ENCODE results near the gene YPEL3.

The YPEL3 gene, protein sequence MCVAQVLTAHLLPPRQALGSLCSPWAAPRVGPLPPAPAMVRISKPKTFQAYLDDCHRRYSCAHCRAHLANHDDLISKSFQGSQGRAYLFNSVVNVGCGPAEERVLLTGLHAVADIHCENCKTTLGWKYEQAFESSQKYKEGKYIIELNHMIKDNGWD

DNA sequence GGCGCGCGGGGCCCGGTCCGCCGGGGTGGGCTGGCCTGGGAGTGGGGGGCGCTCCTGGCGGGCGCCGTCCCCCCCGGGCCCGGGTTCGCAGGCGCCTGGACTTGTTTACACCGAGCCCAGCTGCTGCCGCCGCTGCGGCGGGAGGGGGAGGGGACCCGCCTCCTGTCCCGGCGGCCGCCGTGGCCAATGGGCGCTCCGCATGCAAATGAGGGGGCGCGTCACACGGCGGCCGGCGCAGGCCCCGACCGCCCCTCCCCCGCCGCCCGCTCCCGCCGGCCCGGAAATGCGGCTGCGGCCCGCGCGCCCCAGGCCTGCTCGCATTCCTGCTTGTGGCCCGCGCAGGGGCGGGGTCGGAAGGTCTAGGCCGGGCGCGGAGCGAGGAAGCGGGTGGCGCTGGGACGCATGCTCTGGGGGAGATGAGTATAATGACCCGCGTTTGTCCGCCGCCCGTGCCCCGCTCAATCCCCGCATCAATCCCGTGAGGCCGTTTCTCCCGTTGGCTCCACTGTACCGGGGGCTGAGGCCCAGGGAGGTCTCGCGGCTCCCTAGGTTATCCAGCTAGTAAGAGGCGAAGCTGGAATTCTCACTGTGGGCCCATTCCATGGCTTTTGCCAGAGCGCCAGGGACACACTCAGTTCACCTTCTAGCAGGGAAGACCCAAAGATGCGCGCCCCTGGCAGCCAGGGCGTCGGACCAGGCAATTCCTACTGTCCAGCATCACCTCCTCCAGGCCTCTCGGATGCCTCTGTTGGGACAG is at the start of gene YPEL3:
Gene YPEL3, minus strand, starts transcription at position 109 of the 757 bp plus-strand sequence. CDS start 731 bp downstream, outside the sequence.
- no peak for TF ChIP-seq EZH2 (IDR thresholded peaks at IDR 0.05; ENCODE audit: borderline replicate concordance, low read length)
- TF ChIP-seq, protein P1, sequence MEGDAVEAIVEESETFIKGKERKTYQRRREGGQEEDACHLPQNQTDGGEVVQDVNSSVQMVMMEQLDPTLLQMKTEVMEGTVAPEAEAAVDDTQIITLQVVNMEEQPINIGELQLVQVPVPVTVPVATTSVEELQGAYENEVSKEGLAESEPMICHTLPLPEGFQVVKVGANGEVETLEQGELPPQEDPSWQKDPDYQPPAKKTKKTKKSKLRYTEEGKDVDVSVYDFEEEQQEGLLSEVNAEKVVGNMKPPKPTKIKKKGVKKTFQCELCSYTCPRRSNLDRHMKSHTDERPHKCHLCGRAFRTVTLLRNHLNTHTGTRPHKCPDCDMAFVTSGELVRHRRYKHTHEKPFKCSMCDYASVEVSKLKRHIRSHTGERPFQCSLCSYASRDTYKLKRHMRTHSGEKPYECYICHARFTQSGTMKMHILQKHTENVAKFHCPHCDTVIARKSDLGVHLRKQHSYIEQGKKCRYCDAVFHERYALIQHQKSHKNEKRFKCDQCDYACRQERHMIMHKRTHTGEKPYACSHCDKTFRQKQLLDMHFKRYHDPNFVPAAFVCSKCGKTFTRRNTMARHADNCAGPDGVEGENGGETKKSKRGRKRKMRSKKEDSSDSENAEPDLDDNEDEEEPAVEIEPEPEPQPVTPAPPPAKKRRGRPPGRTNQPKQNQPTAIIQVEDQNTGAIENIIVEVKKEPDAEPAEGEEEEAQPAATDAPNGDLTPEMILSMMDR (IDR thresholded peaks at IDR 0.05; ENCODE audit: low read length) = no peak
- Histone ChIP-seq H3K4me3 (ENCODE audit: low read depth, low read length, poor library complexity, severe bottlenecking) (peak within 1 kb of the TSS; percentile 78), H3K27ac (ENCODE audit: low read depth, low read length, poor library complexity, severe bottlenecking) (peak within 1 kb of the TSS; percentile 88), H3K36me3 (ENCODE audit: insufficient read depth, low read length) (peaks cover 17% of the 10 kb centered on the region; the same call in 1 of the 2 replicates), H3F3A (ENCODE audit: insufficient read depth, low read length) (no peaks in the 10 kb centered on the region; the same call in 1 of the 2 replicates), H2AFZ (ENCODE audit: low read length) (peak within 1 kb of the TSS; percentile 90; the same call in 1 of the 2 replicates), H3K79me2 (ENCODE audit: insufficient read depth, low read length) (no peaks in the 10 kb centered on the region), H3K9me2 (ENCODE audit: low read depth, low read length) (no peaks in the 10 kb centered on the region), H3K9ac (ENCODE audit: low read length) (peak within 1 kb of the TSS; percentile 90), H3K9me3 (ENCODE audit: low read length) (peaks cover 22% of the 10 kb centered on the region), H3K27me3 (ENCODE audit: insufficient read depth, low read length) (no peaks in the 10 kb centered on the region), H4K20me1 (ENCODE audit: insufficient read depth, low read length) (no peaks in the 10 kb centered on the region), H3K4me2 (ENCODE audit: low read length) (peak within 1 kb of the TSS; percentile 99), H3K4me1 (ENCODE audit: insufficient read depth, low read length, severe bottlenecking) (peaks cover 46% of the 10 kb centered on the region)

DNA sequence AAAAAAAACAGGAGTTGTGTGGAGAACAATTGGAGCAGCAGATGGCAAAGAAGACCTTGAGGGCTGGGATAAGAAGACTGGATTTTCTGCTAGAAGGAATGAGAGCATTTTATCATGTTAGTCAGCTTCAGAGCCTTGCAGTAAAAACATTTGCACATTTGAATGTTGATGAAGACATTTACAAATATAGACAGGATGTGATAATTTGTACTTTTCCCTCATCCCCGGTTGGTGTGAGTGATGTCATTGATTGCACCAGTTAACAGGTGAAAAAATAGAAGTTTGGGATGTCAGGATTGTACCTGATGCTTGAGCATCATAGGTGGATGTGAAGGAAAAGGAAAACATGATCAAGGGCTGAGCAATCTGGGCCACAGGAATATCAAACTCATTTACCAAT is 49.6 kb upstream of the YPEL3 start:
- H3K4me1 ChIP-seq (ENCODE audit: insufficient read depth, low read length, severe bottlenecking) = no peaks in the 10 kb centered on the region
- H3K27ac ChIP-seq (ENCODE audit: low read depth, low read length, poor library complexity, severe bottlenecking) = no peak overlapping the region
- no peak overlapping the region for H2AFZ ChIP-seq (ENCODE audit: low read length)
- no peaks in the 10 kb centered on the region for H3K27me3 ChIP-seq (ENCODE audit: insufficient read depth, low read length)
- TF ChIP-seq, protein P1 (IDR thresholded peaks at IDR 0.05; ENCODE audit: low read length) = no peak
- no peak for TF ChIP-seq EZH2 (IDR thresholded peaks at IDR 0.05; ENCODE audit: borderline replicate concordance, low read length)
- no peaks in the 10 kb centered on the region for H4K20me1 ChIP-seq (ENCODE audit: insufficient read depth, low read length)
- no peak overlapping the region for H3K4me2 ChIP-seq (ENCODE audit: low read length)
- H3K9me2 ChIP-seq (ENCODE audit: low read depth, low read length) = no peaks in the 10 kb centered on the region
- H3K79me2 ChIP-seq (ENCODE audit: insufficient read depth, low read length) = no peaks in the 10 kb centered on the region
- H3K36me3 ChIP-seq (ENCODE audit: insufficient read depth, low read length) = no peaks in the 10 kb centered on the region
- no peak overlapping the region for H3K9ac ChIP-seq (ENCODE audit: low read length)
- 0 out of 2 replicates have a peak, but pooled peaks cover 6% of the 10 kb centered on the region for H3K9me3 ChIP-seq (ENCODE audit: low read length)
- no peaks in the 10 kb centered on the region for H3F3A ChIP-seq (ENCODE audit: insufficient read depth, low read length)
- H3K4me3 ChIP-seq (ENCODE audit: low read depth, low read length, poor library complexity, severe bottlenecking) = no peak overlapping the region

- Histone ChIP-seq H3K4me3 (ENCODE audit: low read depth, low read length, poor library complexity, severe bottlenecking) (no peak overlapping the region), H3K9me2 (ENCODE audit: low read depth, low read length) (no peaks in the 10 kb centered on the region), H3K4me2 (ENCODE audit: low read length) (no peak overlapping the region), H3K27me3 (ENCODE audit: insufficient read depth, low read length) (no peaks in the 10 kb centered on the region), H3K79me2 (ENCODE audit: insufficient read depth, low read length) (no peaks in the 10 kb centered on the region), H3K36me3 (ENCODE audit: insufficient read depth, low read length) (no peaks in the 10 kb centered on the region), H3K27ac (ENCODE audit: low read depth, low read length, poor library complexity, severe bottlenecking) (no peak overlapping the region), H2AFZ (ENCODE audit: low read length) (no peak overlapping the region), H3K9ac (ENCODE audit: low read length) (no peak overlapping the region), H4K20me1 (ENCODE audit: insufficient read depth, low read length) (no peaks in the 10 kb centered on the region), H3K4me1 (ENCODE audit: insufficient read depth, low read length, severe bottlenecking) (peaks cover 4% of the 10 kb centered on the region), H3K9me3 (ENCODE audit: low read length) (0 out of 2 replicates have a peak, but pooled peaks cover 6% of the 10 kb centered on the region), H3F3A (ENCODE audit: insufficient read depth, low read length) (no peaks in the 10 kb centered on the region)
- TF ChIP-seq EZH2 (IDR thresholded peaks at IDR 0.05; ENCODE audit: borderline replicate concordance, low read length) = no peak
- TF ChIP-seq, protein P1 (IDR thresholded peaks at IDR 0.05; ENCODE audit: low read length) = no peak
These were observed 48.9 kb upstream of the YPEL3 start for GRCh38 chr16:30144917-30145316.
